Measurements from ENCODE around the gene ITPK1. TPM values are rescaled to one million over a fixed set of nuclear protein-coding genes. Genes with fewer than 3 reads are reported as not detected.

The ITPK1 gene
- total RNA-seq, 1 experiment from 2014 or later = 25.9 TPM

- Histone ChIP-seq H3K4me3 (ENCODE audit: low read depth in 2 of 2, low read length in 2 of 2) (no peak overlapping the region), H3K27me3 (ENCODE audit: control insufficient read depth, insufficient read depth, low read length) (no peaks in the 10 kb centered on the region), H3K27ac (ENCODE audit: low read length) (no peak overlapping the region), H3K36me3 (ENCODE audit: control insufficient read depth, insufficient read depth, low read length) (no peaks in the 10 kb centered on the region), H3K9me3 (ENCODE audit: control insufficient read depth, insufficient read depth, low read depth, low read length) (no peaks in the 10 kb centered on the region), H3K4me1 (ENCODE audit: control insufficient read depth, insufficient read depth, low read length) (no peaks in the 10 kb centered on the region)
- ATAC-seq (no peak), DNase-seq (ENCODE audit: low read depth, low spot score) (no peak)
- TF ChIP-seq CTCF (IDR thresholded peaks at IDR 0.05) = no peak
- TF ChIP-seq SIN3A (IDR thresholded peaks at IDR 0.05; ENCODE audit: borderline replicate concordance, insufficient read depth, low read depth, low read length) = no peak
- no peak for TF ChIP-seq POLR2AphosphoS5 (IDR thresholded peaks at IDR 0.05; ENCODE audit: low read depth, low read length)
- ChIA-PET POLR2A (no interaction called here), CTCF (no interaction called here)
- in situ Hi-C loops (cut with HindIII; ENCODE audit: low pct_unique_long_range_greater_than_20kb, low sequenced_read_pairs) = no loop called here
- BruUV-seq (replicated peaks) = no TSS peak
- intact Hi-C loops (cut with micrococcal nuclease; ENCODE audit: unreplicated experiment) = no loop called here
Measured at GRCh38 chr14:92995620-92996019, 120.1 kb downstream of the ITPK1 start.

- Histone ChIP-seq H3K4me1 (ENCODE audit: control insufficient read depth, insufficient read depth, low read length) (no peaks in the 10 kb centered on the region), H3K27ac (ENCODE audit: low read length) (no peak overlapping the region), H3K27me3 (ENCODE audit: control insufficient read depth, insufficient read depth, low read length) (no peaks in the 10 kb centered on the region), H3K36me3 (ENCODE audit: control insufficient read depth, insufficient read depth, low read length) (no peaks in the 10 kb centered on the region), H3K9me3 (ENCODE audit: control insufficient read depth, insufficient read depth, low read depth, low read length) (no peaks in the 10 kb centered on the region), H3K4me3 (ENCODE audit: low read depth in 2 of 2, low read length in 2 of 2) (no peak overlapping the region)
- intact Hi-C loops (cut with micrococcal nuclease; ENCODE audit: unreplicated experiment) (no loop called here), in situ Hi-C loops (cut with HindIII; ENCODE audit: low pct_unique_long_range_greater_than_20kb, low sequenced_read_pairs) (no loop called here)
- no peak for DNase-seq (ENCODE audit: low read depth, low spot score)
- BruUV-seq (replicated peaks) = no TSS peak
- TF ChIP-seq TCF7L2 (IDR thresholded peaks at IDR 0.05; ENCODE audit: low read depth, low read length) (no peak), SIN3A (IDR thresholded peaks at IDR 0.05; ENCODE audit: borderline replicate concordance, insufficient read depth, low read depth, low read length) (no peak), REST (IDR thresholded peaks at IDR 0.05; ENCODE audit: insufficient read depth in 1 of 2, low read depth in 2 of 2, low read length in 1 of 2) (no peak), CTCF (IDR thresholded peaks at IDR 0.05) (no peak), POLR2AphosphoS5 (IDR thresholded peaks at IDR 0.05; ENCODE audit: low read depth, low read length) (no peak)
- ChIA-PET POLR2A (no interaction called here), CTCF (no interaction called here)
- ATAC-seq = no peak
Measured at GRCh38 chr14:92994942-92995341, 120.8 kb downstream of the ITPK1 start.

Data from Panc1 (cell line).